TTC549 (cell line): ENCODE data around the gene KAZALD1.

ENCODE experiments used
- FAIRE-seq: peaks from 2 replicates; lab custom pipeline; 2012; peaks lifted over from hg19 to GRCh38; lab: Jason Lieb, UNC

Gene KAZALD1

DNA sequence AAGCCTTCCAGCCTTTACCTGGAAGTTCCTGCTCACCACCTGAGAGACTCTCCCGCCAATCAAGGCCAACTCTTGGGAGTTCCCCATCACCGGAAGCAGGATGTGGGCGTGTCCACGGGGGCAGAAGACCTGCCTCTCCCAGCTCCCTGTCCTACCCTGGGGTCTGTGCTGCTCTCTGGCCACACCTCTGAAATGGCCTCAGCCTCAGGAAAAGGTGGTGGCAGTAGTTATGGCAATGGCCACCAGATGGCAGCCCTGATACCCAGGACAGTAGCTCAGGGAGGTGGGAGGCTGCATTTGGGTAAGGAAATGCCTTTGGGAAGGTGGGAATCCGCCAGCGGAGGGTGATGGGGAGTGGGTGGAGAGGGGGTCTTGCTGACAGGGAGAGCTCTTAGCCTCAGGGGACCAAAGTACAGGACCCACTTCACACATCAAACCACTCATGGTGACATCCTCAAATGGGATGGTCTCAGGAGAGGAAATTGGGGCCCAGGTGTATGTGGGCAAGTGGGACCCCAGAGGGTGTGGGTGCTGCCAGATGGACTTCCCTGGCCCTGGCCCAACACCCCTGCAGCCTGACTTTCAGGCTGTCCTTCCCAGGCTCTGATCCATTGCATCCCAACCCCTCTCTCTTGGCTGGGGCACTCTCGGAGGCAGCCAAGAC, 33.9 kb downstream of the KAZALD1 start:
- FAIRE-seq = peak; percentile 20

DNA sequence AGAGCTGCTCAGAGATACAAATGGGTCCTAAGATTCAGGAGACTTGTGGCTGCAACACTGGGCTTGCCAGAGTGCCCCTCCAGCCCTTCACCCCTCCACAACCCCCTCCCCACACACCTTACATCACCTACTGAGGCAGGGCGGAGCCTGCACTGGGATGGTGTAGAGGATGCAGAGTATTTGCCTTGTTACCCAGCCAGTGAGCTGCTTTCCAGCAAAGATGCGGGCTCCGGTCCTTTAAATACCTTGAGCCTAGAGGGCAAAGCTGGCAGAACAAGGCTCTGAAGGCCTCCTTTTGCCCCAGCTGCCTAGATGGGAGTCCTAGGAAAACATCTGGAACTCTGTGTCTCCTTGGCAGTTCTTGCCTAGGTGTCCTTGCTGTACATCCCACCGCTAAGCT, 34.6 kb downstream of the KAZALD1 start:
- FAIRE-seq = no peak

DNA sequence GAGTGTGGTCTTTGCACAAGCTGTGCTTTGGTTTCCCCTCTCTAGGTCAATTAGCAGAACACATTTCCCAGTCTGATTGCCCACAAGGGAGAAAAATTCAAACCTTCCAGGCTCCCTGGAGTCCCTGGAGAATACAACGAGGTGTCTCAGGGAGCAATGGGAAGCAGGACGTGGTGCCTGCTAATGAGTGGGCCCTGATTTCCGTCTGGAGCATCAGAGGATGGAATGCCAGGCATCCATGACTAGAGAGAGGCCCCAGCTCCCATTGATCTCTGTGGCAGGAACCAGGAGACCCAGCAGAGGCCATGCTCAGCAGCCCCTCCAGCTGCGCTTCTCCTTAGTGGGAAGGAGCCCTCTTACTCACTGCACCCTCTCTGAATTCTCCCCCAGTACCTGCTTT, 36.1 kb downstream of the KAZALD1 start:
- FAIRE-seq = no peak

DNA sequence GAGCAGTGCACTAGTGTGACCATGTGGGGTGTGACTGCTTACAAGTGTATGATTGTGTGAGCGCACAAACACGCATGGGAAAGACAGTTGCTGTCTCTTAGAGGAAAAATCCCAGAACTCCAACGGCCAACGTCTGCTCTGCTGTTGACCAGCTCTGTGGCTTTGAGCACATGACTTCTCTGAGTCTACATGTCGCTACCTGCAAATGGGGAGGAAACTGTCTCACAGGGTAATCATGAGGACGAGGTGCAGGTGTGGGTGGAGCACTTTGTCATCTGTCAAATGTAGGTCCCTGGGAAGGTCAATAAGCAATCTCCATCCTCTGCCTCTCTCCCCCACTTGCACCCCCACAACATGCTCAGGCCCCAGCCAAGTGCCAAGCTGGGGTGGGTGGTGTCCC, 38.1 kb downstream of the KAZALD1 start:
- FAIRE-seq = no peak

DNA sequence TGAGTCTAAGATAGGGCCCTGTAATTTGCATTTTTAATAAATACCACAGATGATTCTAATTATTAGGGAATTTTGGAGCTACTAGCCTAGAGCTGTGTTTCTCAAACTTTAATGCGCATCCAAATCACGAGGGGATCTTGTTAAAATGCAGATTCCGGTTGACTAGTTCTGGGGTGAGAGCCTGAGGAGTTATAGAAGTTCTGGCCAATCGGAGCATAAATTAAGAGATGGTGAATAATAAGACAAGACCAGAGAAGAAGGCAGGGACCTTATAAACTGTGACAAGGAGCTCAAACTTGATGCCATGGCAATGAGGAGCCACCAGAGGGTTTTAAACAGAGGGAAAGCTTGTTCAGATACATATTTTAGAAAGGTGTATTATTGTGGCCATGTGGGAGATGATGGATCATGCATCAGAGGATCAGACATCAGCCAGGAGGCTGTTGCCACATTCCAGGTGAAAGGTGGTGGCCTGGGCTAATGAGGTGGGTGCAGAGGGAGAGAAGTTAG, 39.6 kb downstream of the KAZALD1 start:
- FAIRE-seq = no peak

- no peak for FAIRE-seq
These were observed 41.6 kb downstream of the KAZALD1 start for GRCh38 chr10:101103430-101103829.

GRCh38 chr10:101106351-101106750, 44.6 kb downstream of the KAZALD1 start:
- no peak for FAIRE-seq

DNA sequence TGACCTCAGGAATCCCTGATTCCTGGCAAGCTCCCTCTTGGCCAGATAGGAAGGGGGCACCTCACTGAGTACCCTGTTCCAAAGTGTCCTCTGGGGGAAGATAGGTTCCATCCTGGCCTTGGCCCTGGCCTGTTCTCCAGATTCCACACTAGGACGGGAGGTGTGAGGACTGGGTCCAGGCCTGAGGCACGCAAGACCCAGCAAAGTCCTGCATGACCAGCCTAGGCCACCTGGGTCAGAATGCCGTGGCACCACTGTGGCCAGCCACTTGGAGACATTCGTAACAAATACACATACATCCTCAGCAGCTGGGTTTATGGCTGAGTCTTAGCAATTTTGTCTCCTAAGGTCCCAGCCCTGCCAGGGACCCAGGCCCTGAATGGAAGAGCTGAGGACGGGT, 46.0 kb downstream of the KAZALD1 start:
- no peak for FAIRE-seq

DNA sequence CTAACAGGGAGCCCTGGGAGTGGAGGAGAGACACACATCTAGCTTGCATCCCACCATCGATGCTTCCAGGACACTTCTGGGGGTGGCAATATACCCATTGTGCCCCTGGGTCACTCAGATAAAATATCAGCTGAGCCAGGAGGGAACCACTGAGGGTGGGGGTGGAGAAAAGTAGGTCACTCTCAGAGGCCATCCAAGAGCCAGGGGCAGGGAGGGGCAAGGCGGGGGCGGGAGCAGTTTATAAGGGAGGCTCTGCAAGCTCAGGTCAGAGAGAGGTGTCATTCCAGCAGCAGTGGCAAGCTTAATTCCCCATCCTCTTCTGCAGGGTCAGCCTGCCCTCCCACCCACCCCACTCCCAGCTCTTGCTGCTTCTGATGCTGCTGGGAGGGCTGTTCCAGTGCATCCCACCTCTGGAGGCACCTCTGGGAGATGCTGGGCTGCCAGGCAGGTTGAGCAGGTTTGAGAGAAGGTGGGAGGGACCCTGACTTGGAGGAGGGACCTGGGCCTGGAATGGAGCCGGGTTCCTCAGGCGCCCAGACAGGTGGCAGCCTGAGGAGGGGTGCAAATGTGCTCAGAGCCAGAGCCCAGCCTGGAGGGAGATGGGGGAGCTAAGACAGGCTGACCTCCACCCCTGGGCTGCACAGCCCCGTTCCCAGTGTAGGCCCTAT, 49.2 kb downstream of the KAZALD1 start:
- FAIRE-seq = no peak

DNA sequence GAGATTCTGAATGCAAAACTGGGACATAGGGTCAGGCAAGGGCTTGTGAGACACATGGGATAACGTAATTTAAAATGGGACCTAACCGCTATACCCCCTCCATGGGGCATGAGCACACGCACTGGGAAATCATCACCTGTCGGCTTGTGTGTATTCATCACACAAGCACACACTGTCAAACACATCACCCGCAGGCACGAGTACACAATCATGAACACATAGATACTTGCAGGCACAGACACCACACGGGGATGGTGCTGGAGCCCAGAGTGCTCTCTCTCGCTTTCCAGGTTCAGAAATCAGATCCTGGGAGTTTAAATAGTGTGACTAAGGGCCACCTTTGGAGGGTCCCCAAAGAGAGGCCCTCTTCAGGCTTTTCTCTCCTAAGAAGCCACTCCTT, 49.8 kb downstream of the KAZALD1 start:
- no peak for FAIRE-seq

GRCh38 chr10:101112799-101113594, 51.2 kb downstream of the KAZALD1 start:
- no peak for FAIRE-seq

GRCh38 chr10:101113890-101114403, 52.2 kb downstream of the KAZALD1 start:
- FAIRE-seq = no peak

GRCh38 chr10:101114646-101115045, 52.9 kb downstream of the KAZALD1 start:
- no peak for FAIRE-seq
